Activated CD4-positive, CD25-positive, alpha-beta regulatory T cell treated with anti-CD3 and anti-CD28 coated beads, Interleukin-2, amount 50 U/mL, for 24 hours (primary cell): Measurements from ENCODE around the gene CXCR5.
A peak's percentile ranks its signal among the peaks of the same experiment; 100 is the strongest.

Source experiments
- ATAC-seq, 2 donors: fragments of 150-1000 bp; cut with Tn5 transposase; one replicate each; pipeline ENCODE4 v1.10.0; 2021; ENCODE audit warnings: mild to moderate bottlenecking in 1 of 2, moderate library complexity in 1 of 2

The CXCR5 gene

DNA sequence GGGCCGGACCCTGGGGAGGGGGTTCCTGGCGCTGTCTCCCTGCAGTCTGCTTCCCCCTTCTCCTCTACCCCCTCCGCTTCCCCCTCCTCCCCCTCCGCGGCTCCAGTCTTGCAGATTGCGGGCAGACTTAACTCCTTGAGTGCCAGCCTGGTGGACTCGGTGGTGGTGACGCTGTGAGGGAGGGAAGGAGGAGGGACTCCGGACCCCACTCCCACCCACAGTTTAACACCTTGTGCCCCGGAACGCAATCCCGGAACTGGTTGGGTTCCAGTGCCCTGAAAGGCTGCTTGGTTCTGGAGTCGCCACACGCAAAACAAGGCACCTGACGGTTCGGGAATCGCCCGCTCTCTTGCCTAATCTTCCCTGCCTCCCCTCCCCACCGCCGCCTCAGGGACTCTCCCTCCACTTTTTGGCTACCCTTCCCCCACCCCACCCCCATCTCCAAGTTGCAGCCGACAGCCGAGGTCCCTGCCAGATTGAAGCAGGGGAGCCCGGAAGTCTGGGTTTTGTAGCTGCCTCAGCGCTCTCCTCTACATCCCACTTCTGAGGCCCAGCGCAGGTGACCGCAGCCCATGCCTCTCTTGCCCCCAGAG lies 45.9 kb downstream of the CXCR5 start:
- ATAC-seq, result peak; percentile 6 to 11

DNA sequence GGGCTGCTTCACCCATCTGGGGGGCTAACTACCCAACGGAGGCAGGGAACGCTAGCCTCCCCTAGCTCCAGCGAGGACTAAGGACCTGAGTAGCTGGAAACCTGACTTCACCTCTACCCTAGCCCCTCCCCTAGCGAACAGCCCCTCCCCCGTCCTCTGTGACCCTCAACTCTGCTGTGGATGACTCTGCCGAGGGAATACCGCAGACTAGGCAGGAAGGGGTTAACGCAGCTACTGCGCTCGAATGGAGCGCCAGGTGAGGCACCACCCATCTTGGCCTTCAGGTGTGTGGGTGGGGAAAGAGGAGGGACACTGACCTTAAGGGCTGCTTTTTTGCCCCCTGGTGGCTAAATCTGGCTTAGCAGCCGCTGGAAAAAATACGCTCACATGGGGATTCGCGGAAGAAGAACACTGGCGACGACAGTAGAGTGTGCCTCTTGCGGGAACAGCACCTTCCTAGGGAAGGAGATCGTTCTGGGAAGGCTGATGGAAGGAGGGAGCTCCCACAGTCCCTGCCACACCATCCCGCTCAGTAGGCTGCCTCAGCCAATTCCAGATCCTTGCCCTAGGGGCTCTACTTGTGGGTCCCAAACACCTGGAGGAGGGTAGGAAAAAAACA lies 46.5 kb downstream of the CXCR5 start:
- ATAC-seq, result peak; percentile 10 to 11

DNA sequence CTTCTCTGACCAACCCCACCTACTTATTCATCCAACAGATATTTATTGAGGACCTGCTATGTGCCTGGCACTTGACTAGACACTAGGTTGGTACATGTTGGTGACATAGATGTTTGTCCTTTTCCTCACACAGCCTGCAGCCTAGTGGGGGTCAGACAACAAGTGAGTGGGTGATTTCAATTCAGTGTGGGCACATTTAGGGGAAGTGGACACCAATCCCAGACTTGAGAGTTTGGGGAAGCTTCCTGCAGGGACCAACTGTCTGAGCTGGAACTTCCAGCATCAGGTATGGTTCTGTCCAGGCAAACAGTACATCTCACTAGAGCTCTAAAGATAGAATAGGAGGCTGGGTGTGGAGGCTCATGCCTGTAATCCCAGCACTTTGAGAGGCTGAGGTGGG lies 47.9 kb downstream of the CXCR5 start:
- ATAC-seq, result no peak

DNA sequence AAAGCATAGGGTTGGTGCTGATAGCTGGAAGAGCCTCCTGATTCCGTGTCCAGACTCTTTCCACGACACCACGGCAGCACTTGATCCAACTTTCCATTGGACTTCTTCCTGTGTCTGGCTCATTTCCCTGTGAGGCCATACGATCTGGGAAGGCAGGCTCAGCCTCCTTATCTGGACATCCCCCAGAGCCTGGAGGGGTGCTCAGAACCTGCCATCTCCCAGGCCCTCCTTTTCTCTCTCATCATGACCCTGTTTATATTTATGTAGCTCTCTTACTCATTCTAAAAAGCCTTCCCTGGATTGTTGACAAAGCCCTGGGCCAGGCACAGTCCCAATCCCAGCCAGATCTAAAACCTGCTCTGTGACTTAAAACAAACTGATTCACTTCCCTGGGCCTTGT lies 49.8 kb downstream of the CXCR5 start:
- no peak for ATAC-seq

DNA sequence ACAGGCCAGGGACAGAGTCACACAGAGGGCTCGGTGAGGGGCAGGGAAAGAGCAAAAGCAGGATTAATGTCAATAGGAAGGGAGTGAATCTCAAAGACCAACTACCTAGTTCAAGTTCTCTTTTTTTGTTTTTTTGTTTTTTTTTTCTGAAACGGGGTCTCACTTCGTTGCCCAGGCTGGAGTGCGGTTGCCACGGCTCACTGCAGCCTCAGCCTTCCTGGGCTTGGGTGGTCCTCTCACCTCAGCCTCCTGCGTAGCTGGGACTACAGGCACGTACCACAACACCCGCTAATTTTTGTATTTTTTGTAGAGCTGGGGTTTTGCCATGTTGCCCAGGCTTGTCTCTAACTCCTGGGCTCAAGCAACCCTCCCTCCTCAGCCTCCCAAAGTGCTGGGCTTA lies 51.7 kb downstream of the CXCR5 start:
- ATAC-seq, result no peak

DNA sequence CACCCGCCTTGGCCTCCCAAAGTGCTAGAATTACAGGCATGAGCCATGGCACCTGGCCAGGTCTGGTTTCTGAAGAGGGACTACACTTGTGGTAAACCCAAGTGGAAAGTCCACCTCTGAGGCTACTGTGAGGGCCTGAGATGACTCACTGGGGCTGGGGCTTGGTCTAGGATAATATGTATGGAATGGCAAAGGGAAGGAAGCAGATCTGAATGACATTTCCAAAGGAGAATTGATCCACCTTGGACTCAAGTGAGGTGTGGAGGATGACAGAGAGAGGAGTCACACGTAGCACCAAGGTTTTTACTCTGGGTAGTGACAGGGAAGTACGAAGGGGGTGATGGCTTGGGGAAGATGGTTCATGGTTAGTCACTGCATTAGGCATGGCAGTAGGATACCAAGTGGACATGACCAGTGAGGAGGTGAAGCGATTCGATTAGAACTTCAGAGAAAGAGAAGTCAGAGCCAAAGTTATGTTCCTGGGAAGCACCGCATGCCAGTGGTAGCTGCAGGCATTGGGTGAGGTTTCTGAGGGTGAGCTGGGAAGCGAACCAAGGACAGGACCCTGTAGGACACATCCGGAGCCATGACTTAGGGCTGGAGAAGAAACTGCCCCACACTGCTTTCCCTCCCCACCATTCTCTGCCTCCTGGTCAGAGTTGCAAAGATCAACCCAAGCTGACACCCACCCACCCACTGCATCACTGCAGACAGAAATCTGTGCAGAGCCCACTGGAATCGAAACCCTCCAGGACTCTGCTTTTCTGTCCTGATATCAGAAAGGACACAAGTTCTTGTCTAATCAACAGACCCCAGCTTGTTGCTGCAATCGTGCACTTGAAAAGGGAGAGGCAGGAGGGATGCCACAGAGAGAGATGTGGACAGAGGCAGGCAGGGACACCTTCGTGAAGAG lies 55.1 kb downstream of the CXCR5 start:
- no peak for ATAC-seq

DNA sequence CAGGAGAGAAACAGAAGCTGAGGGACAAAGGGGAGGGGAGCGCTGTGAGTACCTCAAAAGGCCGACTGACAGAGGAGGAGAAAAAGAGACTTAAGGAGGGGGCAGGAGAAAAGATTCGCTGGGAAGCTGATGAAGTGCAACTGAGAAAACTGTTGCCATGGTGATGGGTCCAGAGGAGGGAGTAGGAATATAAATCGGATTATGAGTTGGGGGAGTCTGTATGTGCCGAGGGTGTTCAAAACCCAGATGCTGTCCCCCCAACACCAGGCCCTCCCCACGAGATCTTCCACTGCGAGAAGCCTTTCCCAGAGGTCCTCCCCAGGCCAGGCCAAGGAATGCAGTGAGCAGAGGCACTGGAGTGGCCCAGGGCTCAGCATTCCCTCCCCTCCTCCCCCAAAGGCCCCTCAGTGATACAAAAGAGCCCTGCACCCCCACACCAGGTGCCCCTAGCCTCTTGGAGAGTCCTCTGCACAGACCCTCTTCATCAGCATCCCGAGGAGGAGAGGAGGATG lies 55.8 kb downstream of the CXCR5 start:
- no peak for ATAC-seq

DNA sequence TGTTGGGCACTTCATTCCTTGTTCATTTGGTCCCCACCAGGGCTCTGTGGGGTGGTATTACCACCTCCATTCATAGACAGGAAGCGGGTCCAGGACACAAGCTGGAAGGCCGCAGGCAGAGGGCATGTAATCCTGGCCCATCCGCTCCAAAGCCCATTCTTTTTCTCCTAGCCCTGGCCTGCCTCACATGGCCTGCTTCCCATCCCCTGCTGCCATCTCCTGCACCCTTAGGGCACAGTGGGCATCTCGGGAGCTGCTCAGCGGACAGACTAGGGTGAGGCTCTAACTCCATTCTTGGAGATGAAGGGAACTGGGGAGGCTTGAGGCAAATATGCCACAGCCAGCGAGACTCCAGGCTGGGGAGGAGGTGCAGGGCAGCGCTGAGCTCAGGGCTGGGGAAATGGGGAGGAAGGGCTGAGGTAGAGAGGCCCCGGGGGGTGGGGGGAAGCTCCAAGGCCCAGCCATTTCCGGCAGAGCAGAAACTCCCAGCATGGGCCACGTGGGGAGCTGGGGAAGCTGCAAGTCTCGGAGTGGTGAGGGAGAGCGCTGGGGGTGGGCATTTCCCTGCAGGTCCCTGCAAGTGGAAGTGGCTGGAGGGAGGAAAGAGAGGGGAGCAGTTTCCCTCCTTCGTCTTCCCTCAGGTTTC lies 56.4 kb downstream of the CXCR5 start:
- peak; percentile 86 to 89 for ATAC-seq

DNA sequence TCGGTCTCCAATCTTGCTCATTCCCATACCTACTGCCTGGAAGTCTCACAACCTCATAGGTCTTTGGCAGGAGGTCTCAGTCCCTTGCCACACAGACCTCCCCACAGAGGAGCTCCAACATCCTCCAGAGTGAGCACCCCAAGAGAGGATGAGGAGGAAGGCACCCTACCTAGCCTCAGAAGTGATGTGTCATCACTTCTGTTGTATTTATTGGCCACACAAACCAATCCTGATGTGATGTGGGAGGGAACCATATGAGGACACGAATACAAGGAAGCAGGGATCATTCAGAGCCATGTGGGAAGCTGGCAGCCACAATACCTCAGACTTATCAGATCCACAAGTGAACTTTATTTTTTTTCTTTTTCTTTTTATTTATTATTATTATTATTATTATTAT lies 63.4 kb downstream of the CXCR5 start:
- no peak for ATAC-seq
